Effector memory CD4-positive, alpha-beta T cell (primary cell): Measurements from ENCODE around the gene SHISA9.

Experiments used
- DNase-seq, 3 donors: peaks; one replicate each; pipeline ENCODE4 v3.0.0-alpha.2; 2020
- H3K27ac ChIP-seq: 2 replicates; pipeline ENCODE4 v1.7.0; 2013; ENCODE audit warnings: mild to moderate bottlenecking, low read length, moderate library complexity; ENCODE audit not compliant: insufficient read depth, poor library complexity, severe bottlenecking
- H3K27me3 ChIP-seq: replicated peaks from 2 replicates; pipeline ENCODE4 v1.7.0; 2013; ENCODE audit warnings: mild to moderate bottlenecking, low read length; ENCODE audit not compliant: insufficient read depth, control insufficient read depth, poor library complexity, severe bottlenecking
- H3K36me3 ChIP-seq: 2 replicates; pipeline ENCODE4 v1.7.0; 2013; ENCODE audit warnings: mild to moderate bottlenecking, low read length, moderate library complexity; ENCODE audit not compliant: control insufficient read depth, insufficient read depth
- H3K4me1 ChIP-seq: 2 replicates; pipeline ENCODE4 v1.7.0; 2013; ENCODE audit warnings: low read length, mild to moderate bottlenecking; ENCODE audit not compliant: control insufficient read depth, insufficient read depth, poor library complexity, severe bottlenecking
- H3K4me3 ChIP-seq: 2 replicates; pipeline ENCODE4 v1.7.0; 2013; ENCODE audit warnings: low read length, low read depth, mild to moderate bottlenecking; ENCODE audit not compliant: insufficient read depth, poor library complexity, severe bottlenecking
- H3K9me3 ChIP-seq: 2 replicates; pipeline ENCODE4 v1.7.0; 2013; ENCODE audit warnings: mild to moderate bottlenecking, low read length, moderate library complexity; ENCODE audit not compliant: control insufficient read depth

The SHISA9 gene

DNA sequence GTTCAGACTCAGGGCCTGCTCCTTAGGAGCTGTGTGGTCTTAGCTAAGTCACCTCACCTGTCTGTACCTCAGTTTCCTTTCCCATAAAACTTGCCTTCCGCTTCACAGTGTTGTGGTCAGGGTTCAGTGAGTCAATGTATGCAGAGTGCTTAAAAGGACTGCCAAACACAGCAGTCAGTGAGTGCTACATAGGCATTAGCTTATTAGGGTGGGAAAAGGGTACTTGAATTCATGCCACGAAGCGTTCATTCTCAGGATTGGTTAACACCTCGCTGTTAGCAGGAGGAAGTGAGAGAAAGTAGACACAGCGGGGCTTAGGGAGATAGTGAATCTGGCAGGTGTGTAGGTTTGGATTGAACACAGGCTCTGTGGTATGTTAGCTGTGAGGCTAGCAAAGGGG lies 155.2 kb downstream of the SHISA9 start:
- no peak for DNase-seq
- Histone ChIP-seq H3K36me3 (no peaks in the 10 kb centered on the region), H3K27me3 (no peaks in the 10 kb centered on the region), H3K4me3 (no peak overlapping the region), H3K4me1 (no peaks in the 10 kb centered on the region), H3K27ac (no peak overlapping the region), H3K9me3 (no peaks in the 10 kb centered on the region)

DNA sequence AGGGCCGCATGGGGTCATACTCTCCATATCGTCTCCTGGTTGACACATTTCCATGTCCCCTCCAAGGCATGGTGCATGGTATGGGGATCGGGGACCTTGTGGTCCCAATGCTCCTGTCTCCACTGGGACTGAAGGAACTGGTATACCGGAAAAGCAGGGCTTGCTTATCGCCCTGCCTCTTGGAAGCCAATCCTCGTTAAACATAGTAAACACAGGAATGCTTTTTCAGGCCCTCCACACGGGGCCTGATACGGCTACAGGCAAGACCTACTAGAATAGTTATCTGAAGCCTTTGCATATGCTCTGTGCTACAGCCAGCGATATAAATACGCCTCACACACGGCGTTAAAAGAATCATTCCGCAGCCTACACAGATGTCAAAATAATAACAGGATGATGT lies 159.5 kb downstream of the SHISA9 start:
- Histone ChIP-seq H3K27me3 (no peaks in the 10 kb centered on the region), H3K36me3 (no peaks in the 10 kb centered on the region), H3K27ac (no peak overlapping the region), H3K4me3 (no peak overlapping the region), H3K4me1 (no peaks in the 10 kb centered on the region), H3K9me3 (no peaks in the 10 kb centered on the region)
- DNase-seq, result no peak

DNA sequence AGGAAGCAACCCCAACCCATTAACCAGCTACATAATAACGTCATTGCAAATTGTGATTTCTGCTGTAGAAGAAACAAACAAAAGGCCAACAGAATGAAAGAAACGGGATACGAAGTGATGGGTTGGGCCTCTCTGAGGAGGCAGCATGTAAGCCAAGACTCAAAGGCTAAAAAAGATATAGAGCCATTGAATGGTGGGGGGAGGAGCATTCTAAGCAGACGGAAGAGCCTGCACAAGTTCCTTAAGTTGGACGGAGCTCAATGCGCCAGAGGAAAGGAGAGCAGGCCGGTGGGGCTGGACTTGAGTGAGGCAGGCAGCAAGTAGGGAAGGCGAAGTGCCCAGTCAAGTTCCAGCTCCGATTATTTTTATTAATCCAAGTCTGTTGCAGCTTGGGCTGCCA lies 160.3 kb downstream of the SHISA9 start:
- Histone ChIP-seq H3K27me3 (no peaks in the 10 kb centered on the region), H3K4me3 (no peak overlapping the region), H3K4me1 (no peaks in the 10 kb centered on the region), H3K27ac (no peak overlapping the region), H3K9me3 (no peaks in the 10 kb centered on the region), H3K36me3 (no peaks in the 10 kb centered on the region)
- DNase-seq, result no peak

DNA sequence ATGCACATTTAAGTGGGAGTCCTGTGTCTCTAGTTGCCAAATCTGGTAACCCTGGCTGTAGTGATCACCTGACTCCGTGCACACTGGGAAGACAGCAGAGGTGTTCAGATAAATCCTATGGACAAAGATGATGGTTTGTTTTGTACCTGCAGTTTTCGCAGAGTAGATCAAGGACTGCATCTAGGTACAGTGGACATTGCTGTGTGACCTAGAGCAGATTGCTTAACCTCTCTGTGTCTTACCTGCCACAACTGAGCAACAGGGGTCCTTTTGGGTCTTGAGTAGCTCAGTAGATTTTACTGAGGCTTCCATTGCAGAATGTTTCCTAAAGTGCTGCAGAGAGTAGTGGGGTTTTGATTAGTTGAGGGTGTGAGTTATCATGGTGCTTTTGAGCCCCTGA lies 160.8 kb downstream of the SHISA9 start:
- Histone ChIP-seq H3K9me3 (no peaks in the 10 kb centered on the region), H3K27ac (no peak overlapping the region), H3K36me3 (no peaks in the 10 kb centered on the region), H3K4me1 (no peaks in the 10 kb centered on the region), H3K27me3 (no peaks in the 10 kb centered on the region), H3K4me3 (no peak overlapping the region)
- DNase-seq, result no peak

DNA sequence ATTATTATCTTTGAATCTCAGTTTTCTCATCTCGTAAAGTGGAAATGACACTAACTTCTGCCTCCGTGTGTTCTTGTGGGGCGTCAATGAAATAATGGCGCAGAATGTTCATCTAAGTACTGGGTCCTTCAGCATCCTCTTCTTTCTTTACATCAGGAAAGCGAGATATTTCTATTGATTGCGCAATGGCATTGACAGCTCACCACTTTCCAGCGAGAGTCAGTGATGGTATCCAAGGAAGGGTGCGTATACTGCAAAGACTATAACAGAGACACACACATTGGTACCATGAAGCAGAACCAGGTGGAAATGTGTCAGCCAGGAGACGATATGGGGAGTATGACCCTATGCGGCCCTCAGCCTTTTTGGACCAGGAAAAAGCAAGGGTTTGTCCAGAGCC lies 162.1 kb downstream of the SHISA9 start:
- Histone ChIP-seq H3K9me3 (no peaks in the 10 kb centered on the region), H3K36me3 (no peaks in the 10 kb centered on the region), H3K27ac (no peak overlapping the region), H3K27me3 (no peaks in the 10 kb centered on the region), H3K4me1 (no peaks in the 10 kb centered on the region), H3K4me3 (no peak overlapping the region)
- DNase-seq, result no peak

DNA sequence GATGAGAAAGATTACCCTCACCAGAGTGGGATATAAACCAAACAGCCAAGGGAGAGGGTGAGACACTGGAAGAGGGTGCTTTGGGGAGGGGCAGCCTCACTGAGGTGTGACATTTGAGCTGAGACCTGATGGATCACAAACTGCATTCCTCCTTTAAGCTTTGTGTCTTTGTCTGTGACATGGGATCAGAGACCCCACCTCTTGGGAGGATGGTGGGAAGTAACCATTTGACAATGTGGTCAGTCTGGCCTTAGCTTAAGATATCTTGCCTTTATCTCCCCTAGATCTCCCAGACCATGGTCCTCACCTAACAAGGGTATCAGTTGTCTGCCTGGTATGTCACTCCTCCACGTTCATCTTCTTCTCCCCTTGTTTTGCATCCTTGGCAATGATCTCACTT lies 163.4 kb downstream of the SHISA9 start:
- Histone ChIP-seq H3K4me3 (no peak overlapping the region), H3K36me3 (no peaks in the 10 kb centered on the region), H3K27me3 (no peaks in the 10 kb centered on the region), H3K27ac (no peak overlapping the region), H3K9me3 (no peaks in the 10 kb centered on the region), H3K4me1 (no peaks in the 10 kb centered on the region)
- DNase-seq, result no peak

DNA sequence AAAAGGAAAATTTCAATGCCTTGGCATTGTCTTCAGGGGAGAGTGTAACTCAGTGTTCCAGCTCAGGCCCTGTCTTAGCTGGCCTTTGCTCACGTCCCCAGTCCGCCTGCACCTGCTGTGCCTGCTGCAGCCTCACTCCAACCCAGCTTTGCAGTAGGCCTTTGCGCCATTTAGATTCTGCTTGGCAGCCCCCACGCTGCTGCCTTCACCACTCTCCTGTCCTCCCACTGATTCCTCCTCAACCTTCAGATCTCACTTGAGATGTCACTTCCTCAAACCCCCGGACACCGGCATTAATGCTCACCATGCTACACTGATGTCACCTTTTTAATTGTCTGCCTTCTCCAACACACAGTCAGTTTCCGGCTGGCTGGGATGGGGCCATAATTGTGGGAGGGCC lies 166.2 kb downstream of the SHISA9 start:
- no peak for DNase-seq
- Histone ChIP-seq H3K36me3 (no peaks in the 10 kb centered on the region), H3K9me3 (no peaks in the 10 kb centered on the region), H3K27me3 (no peaks in the 10 kb centered on the region), H3K27ac (no peak overlapping the region), H3K4me3 (no peak overlapping the region), H3K4me1 (no peaks in the 10 kb centered on the region)

DNA sequence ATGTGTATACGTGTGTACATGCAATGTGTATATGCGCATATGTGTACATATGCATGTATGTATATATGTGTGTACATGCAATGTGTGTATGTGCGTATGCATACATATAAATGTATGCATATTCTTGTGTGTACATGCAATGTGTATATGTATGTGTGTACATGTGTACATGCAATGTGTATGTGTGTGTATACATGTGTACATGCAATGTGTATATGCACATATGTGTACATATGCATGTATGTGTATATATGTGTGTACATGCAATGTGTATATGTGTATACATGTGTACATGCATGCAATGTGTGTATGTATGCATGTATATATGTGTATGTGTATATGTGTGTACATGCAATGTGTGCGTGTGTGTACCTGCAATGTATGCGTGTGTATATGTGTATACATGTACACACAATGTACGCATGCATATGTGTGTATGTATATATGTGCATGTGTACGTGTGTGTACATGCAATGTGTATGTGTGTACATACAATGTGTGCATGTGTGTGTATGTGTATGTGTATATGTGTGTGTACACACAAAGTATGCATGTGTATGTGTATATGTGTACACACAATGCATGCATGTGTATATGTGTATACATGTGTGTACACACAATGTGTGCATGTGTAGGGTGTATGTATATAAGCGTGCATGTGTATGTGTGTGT lies 167.7 kb downstream of the SHISA9 start:
- H3K27me3 ChIP-seq, result no peaks in the 10 kb centered on the region
- no peak overlapping the region for H3K27ac ChIP-seq
- no peaks in the 10 kb centered on the region for H3K4me1 ChIP-seq
- H3K4me3 ChIP-seq, result no peak overlapping the region
- H3K36me3 ChIP-seq, result no peaks in the 10 kb centered on the region
- no peaks in the 10 kb centered on the region for H3K9me3 ChIP-seq
- DNase-seq, result no peak

DNA sequence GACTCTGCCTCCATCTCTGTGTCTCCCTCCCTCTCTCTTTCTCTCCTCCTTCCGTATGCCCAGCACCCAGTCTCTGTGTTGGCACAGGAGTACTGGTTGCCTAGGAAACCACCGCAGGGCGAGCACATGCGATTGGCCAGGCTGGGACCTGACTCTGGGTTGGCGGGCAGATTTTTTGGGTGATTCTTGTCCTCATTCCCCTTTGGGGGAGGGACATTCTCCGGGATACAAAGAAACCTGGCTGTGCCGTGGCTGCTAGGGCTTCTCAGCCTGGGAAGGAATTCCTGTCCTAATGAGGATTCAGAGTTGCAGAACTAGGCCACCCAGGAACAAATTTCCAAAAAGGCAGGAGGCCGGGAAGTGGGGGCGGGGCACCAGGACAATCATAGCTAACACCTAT lies 168.9 kb downstream of the SHISA9 start:
- H3K36me3 ChIP-seq, result no peaks in the 10 kb centered on the region
- DNase-seq, result no peak
- H3K4me3 ChIP-seq, result no peak overlapping the region
- H3K4me1 ChIP-seq, result no peaks in the 10 kb centered on the region
- H3K27me3 ChIP-seq, result no peaks in the 10 kb centered on the region
- no peak overlapping the region for H3K27ac ChIP-seq
- no peaks in the 10 kb centered on the region for H3K9me3 ChIP-seq

DNA sequence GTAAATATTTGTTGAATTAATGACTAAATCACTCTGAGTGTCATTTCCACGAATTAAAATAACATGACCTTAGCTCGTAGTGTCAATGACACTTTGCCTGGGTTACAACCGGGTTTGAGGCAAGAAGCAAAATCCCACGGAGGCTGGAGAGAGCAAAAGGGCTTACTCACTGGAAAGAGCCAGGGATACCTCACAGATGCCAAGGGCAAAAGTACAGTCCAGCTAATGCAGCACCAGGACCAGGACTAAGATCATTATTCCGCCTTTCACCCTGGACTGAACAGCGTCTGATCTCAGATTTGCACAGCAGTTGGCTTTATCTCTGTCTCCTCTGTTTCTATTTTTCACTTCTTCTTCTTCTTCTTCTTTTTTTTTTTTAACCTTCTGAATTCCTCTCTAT lies 175.5 kb downstream of the SHISA9 start:
- H3K9me3 ChIP-seq, result no peaks in the 10 kb centered on the region

More for the DNA sequence above, 175.5 kb downstream of the SHISA9 start:
- Histone ChIP-seq H3K36me3 (no peaks in the 10 kb centered on the region), H3K4me1 (no peaks in the 10 kb centered on the region), H3K27ac (no peak overlapping the region), H3K27me3 (no peaks in the 10 kb centered on the region), H3K4me3 (no peak overlapping the region)
- DNase-seq, result no peak
